ENCODE measurements around the gene WDFY2.

DNA sequence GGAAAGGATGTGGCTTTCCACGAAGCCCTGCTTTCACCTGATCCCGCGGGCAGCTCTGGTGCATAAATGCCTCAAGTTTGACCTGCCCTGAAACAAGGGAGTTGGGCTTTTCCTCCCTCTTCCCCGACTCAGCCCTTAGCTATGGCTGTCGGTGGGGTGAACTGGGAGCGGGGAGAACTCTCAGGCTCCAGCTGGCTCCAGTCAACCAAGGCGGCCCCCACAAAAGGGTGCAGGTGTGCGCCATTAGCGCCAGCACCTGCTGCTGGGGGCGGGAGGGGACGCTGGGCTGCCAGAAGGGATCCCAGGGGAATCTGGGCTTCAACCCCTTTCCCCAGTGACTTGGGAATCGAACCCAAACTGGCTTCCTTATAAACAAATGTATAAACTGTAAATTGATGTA is 226.8 kb downstream of the WDFY2 start:
- TF ChIP-seq, protein P1, sequence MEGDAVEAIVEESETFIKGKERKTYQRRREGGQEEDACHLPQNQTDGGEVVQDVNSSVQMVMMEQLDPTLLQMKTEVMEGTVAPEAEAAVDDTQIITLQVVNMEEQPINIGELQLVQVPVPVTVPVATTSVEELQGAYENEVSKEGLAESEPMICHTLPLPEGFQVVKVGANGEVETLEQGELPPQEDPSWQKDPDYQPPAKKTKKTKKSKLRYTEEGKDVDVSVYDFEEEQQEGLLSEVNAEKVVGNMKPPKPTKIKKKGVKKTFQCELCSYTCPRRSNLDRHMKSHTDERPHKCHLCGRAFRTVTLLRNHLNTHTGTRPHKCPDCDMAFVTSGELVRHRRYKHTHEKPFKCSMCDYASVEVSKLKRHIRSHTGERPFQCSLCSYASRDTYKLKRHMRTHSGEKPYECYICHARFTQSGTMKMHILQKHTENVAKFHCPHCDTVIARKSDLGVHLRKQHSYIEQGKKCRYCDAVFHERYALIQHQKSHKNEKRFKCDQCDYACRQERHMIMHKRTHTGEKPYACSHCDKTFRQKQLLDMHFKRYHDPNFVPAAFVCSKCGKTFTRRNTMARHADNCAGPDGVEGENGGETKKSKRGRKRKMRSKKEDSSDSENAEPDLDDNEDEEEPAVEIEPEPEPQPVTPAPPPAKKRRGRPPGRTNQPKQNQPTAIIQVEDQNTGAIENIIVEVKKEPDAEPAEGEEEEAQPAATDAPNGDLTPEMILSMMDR (IDR thresholded peaks at IDR 0.05) = no peak
- no peak for TF ChIP-seq POLR2A (IDR thresholded peaks at IDR 0.05)
- TF ChIP-seq EP300 (IDR thresholded peaks at IDR 0.05) = no peak
